Measurements from ENCODE around the gene PIK3R6. TPM values are rescaled to one million over a fixed set of nuclear protein-coding genes. Genes with fewer than 3 reads are reported as not detected.

The PIK3R6 gene
- total RNA-seq, 1 experiment from 2014 or later = not detected

GRCh38 chr17:8782176-8782575 lies 85.3 kb downstream of the PIK3R6 start:
- Histone ChIP-seq H2BK120ac (ENCODE audit: low read depth, low read length, poor library complexity, severe bottlenecking) (no peak overlapping the region), H2BK5ac (ENCODE audit: insufficient read length, low read length) (no peak overlapping the region), H4K8ac (replicated peaks; ENCODE audit: insufficient read length, low read depth, low read length) (no peak overlapping the region), H3K27ac (ENCODE audit: insufficient read length, low read depth, low read length) (no peak overlapping the region), H2AK5ac (ENCODE audit: insufficient read length, low read length) (no peak overlapping the region), H3K79me2 (ENCODE audit: insufficient read depth, low read length) (no peaks in the 10 kb centered on the region), H3T11ph (ENCODE audit: low read length) (no peak overlapping the region), H2BK15ac (ENCODE audit: low read depth, low read length) (no peak overlapping the region), H3K23me2 (ENCODE audit: insufficient read length, low read depth, low read length, poor library complexity, severe bottlenecking) (no peaks in the 10 kb centered on the region), H3K9me3 (ENCODE audit: control insufficient read depth, low read depth, low read length) (no peaks in the 10 kb centered on the region), H3K79me1 (ENCODE audit: insufficient read depth, low read depth, low read length, poor library complexity, severe bottlenecking) (no peaks in the 10 kb centered on the region), H3K23ac (ENCODE audit: insufficient read length, low read depth, low read length) (no peak overlapping the region), H3K4me2 (ENCODE audit: insufficient read depth, insufficient read length, low read length) (no peak overlapping the region), H2AFZ (ENCODE audit: low read length) (peak overlapping the region; percentile 70), H4K91ac (ENCODE audit: insufficient read length, low read depth, low read length) (no peak overlapping the region), H3K14ac (ENCODE audit: insufficient read depth, low read length) (no peak overlapping the region), H2BK12ac (ENCODE audit: insufficient read length, low read depth, low read length) (no peak overlapping the region), H3K4me1 (ENCODE audit: insufficient read depth, low read length) (no peaks in the 10 kb centered on the region), H2BK20ac (ENCODE audit: low read depth, low read length, poor library complexity, severe bottlenecking) (no peak overlapping the region), H3K9ac (ENCODE audit: extremely low read depth, insufficient read length, low read length) (no peak overlapping the region), H4K20me1 (ENCODE audit: control insufficient read depth, insufficient read depth, insufficient read length) (no peaks in the 10 kb centered on the region), H3K56ac (ENCODE audit: insufficient read length, low read depth, low read length) (no peak overlapping the region), H4K5ac (ENCODE audit: insufficient read length, low read depth, low read length) (no peak overlapping the region), H3K27me3 (ENCODE audit: insufficient read depth, low read length) (no peaks in the 10 kb centered on the region), H3K18ac (ENCODE audit: insufficient read length, low read depth, low read length) (no peak overlapping the region), H3K4ac (ENCODE audit: low read depth, low read length) (no peak overlapping the region)
- TF ChIP-seq, protein P1, sequence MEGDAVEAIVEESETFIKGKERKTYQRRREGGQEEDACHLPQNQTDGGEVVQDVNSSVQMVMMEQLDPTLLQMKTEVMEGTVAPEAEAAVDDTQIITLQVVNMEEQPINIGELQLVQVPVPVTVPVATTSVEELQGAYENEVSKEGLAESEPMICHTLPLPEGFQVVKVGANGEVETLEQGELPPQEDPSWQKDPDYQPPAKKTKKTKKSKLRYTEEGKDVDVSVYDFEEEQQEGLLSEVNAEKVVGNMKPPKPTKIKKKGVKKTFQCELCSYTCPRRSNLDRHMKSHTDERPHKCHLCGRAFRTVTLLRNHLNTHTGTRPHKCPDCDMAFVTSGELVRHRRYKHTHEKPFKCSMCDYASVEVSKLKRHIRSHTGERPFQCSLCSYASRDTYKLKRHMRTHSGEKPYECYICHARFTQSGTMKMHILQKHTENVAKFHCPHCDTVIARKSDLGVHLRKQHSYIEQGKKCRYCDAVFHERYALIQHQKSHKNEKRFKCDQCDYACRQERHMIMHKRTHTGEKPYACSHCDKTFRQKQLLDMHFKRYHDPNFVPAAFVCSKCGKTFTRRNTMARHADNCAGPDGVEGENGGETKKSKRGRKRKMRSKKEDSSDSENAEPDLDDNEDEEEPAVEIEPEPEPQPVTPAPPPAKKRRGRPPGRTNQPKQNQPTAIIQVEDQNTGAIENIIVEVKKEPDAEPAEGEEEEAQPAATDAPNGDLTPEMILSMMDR (conservative IDR thresholded peaks at IDR 0.05) = no peak
- H3K9me3 Mint-ChIP-seq = no peaks in the 10 kb centered on the region; a peak in 1 of 5 replicates
- no peaks in the 10 kb centered on the region; the same call in 1 of the 2 replicates for H3K27me3 Mint-ChIP-seq (ENCODE audit: low read depth)
- H3K4me3 Mint-ChIP-seq = no peak overlapping the region
- peaks cover 11 to 13% of the 10 kb centered on the region in 2 experiments for H3K4me1 Mint-ChIP-seq
- no peak for DNase-seq
- H3K27ac Mint-ChIP-seq = peak overlapping the region in 1 of 3 experiments; percentile 37; a peak in 2 of 7 replicates
- no peaks in the 10 kb centered on the region for H3K36me3 Mint-ChIP-seq (ENCODE audit: insufficient read depth in 1 of 3, low read depth in 3 of 3)
- WGBS (ENCODE audit: extremely low coverage, insufficient read length, low lambda C conversion rate) = no CpG with 5 or more reads among the region's 1 CpG
